Adrenal gland (tissue), 5 donors: ENCODE results near the gene MAP3K2.

Experiments used
- POLR2A ChIP-seq, 2 donors: fragments of 450-650 bp; IDR thresholded peaks; one replicate each; pipeline ENCODE4 v1.6.1; 2017; ENCODE audit warnings: antibody characterized with exemption in 2 of 2, mild to moderate bottlenecking in 2 of 2, moderate library complexity in 1 of 2
- TF ChIP-seq, protein P1 (sequence below), 6 experiments: fragments of 450-650 bp in 4 of 6; fragments of 200-600 bp in 2 of 6; sonication (generic) in 1 of 6; IDR thresholded peaks; 1 replicate in 5 of 6; 2 replicates in 1 of 6; pipeline versions ENCODE4 v1.5.1 to v1.8.0; 2016 to 2021; ENCODE audit warnings: antibody characterized with exemption in 6 of 6, mild to moderate bottlenecking in 2 of 6, moderate library complexity in 1 of 6
- donor health status: DM: no; HTN: no; CAD: no.

DNA sequence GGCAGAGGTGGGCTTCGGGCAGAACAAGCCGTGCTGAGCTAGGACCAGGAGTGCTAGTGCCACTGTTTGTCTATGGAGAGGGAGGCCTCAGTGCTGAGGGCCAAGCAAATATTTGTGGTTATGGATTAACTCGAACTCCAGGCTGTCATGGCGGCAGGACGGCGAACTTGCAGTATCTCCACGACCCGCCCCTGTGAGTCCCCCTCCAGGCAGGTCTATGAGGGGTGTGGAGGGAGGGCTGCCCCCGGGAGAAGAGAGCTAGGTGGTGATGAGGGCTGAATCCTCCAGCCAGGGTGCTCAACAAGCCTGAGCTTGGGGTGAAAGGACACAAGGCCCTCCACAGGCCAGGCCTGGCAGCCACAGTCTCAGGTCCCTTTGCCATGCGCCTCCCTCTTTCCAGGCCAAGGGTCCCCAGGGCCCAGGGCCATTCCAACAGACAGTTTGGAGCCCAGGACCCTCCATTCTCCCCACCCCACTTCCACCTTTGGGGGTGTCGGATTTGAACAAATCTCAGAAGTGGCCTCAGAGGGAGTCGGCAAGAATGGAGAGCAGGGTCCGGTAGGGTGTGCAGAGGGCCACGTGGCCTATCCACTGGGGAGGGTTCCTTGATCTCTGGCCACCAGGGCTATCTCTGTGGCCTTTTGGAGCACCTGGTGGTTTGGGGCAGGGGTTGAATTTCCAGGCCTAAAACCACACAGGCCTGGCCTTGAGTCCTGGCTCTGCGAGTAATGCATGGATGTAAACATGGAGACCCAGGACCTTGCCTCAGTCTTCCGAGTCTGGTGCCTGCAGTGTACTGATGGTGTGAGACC is 30.7 kb upstream of the MAP3K2 start, which contains the start of gene PROC:
- TF ChIP-seq POLR2A (IDR thresholded peaks at IDR 0.05), result no peak
- TF ChIP-seq, protein P1, sequence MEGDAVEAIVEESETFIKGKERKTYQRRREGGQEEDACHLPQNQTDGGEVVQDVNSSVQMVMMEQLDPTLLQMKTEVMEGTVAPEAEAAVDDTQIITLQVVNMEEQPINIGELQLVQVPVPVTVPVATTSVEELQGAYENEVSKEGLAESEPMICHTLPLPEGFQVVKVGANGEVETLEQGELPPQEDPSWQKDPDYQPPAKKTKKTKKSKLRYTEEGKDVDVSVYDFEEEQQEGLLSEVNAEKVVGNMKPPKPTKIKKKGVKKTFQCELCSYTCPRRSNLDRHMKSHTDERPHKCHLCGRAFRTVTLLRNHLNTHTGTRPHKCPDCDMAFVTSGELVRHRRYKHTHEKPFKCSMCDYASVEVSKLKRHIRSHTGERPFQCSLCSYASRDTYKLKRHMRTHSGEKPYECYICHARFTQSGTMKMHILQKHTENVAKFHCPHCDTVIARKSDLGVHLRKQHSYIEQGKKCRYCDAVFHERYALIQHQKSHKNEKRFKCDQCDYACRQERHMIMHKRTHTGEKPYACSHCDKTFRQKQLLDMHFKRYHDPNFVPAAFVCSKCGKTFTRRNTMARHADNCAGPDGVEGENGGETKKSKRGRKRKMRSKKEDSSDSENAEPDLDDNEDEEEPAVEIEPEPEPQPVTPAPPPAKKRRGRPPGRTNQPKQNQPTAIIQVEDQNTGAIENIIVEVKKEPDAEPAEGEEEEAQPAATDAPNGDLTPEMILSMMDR (IDR thresholded peaks at IDR 0.05), result no peak
